GM18517 (cell line): Measurements from ENCODE around the gene JOSD2.

ENCODE experiments used
- ATAC-seq: cut with Tn5 transposase; IDR thresholded peaks from one replicate; pipeline ENCODE4 v1.9.1; 2021; ENCODE audit warnings: mild to moderate bottlenecking, moderate library complexity; ENCODE audit not compliant: unreplicated experiment

Gene JOSD2

DNA sequence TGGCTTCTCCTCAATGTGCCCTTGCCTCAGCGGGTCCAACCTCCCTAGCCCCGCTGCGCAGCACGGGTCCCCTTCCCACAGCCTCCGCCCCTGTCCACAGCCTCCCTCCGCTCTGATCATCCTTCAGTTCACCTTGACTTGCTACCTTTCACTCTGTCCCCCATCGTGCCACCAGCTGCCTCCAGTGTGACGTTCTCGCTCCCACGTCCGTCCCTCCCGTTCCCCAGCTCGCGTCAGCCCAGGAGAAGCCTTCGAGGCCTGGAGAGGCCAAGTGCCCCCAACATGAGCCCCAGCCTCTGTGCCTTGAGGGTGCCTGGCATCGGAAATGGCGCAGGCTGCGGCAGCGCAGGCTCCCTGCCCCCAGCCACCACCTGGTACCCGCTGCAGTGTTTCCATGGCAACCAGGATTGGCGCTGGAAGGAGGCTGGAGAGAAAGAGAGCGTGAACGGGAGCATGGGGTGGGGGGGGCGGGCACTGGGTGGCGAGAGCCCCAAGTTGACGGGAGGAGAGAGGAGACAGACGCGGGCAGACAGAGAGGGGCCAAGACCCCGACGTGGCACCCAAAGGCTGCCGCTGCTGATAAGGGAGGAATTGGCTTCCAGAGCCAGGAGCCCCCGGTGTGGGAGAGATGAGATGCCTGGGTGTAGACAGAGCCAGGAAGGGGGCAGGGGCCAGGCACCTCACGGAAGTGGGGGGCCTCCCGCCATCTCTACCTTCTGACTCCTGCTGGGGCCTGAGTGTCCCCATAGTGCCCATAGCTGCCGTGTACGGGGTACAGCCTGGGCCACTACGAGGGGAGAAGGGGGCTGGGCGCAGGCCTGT lies 3.6 kb upstream of the JOSD2 start:
- no peak for ATAC-seq

DNA sequence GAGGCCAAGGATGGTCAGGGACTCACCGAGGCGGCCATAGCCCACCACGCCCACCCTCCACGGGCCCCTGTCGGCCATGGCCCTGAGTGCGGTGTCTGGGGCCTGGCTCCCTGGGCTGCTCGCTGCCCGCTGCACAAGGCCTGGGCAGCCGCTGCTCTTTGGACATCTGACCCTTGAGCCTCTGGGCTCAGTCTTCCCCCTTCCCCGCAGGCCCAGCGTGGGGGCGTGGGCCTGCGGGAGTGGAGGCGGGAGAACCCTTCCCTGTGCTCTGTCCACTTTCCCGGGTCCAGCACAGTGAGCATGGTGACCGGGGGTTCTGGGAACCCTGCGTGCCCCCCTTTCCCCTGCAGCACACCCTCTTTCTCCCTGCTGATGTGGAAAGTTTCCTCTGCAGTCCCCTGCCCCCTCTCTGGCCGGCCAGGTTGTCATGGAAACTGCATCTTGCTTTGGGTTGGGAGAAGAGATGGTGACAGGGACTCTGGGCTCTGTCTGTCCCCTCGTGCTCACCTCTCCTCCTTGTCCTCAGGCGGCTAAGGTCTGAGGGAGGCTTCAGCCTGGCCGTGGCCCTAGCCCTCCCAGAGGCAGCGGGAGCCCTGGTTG lies 2.9 kb upstream of the JOSD2 start, which contains the start of gene ASPDH:
TSS of gene ASPDH (minus strand) at position 168 of the 600 bp plus-strand sequence. CDS start at position 78, 90 bp downstream.
- ATAC-seq = no peak

DNA sequence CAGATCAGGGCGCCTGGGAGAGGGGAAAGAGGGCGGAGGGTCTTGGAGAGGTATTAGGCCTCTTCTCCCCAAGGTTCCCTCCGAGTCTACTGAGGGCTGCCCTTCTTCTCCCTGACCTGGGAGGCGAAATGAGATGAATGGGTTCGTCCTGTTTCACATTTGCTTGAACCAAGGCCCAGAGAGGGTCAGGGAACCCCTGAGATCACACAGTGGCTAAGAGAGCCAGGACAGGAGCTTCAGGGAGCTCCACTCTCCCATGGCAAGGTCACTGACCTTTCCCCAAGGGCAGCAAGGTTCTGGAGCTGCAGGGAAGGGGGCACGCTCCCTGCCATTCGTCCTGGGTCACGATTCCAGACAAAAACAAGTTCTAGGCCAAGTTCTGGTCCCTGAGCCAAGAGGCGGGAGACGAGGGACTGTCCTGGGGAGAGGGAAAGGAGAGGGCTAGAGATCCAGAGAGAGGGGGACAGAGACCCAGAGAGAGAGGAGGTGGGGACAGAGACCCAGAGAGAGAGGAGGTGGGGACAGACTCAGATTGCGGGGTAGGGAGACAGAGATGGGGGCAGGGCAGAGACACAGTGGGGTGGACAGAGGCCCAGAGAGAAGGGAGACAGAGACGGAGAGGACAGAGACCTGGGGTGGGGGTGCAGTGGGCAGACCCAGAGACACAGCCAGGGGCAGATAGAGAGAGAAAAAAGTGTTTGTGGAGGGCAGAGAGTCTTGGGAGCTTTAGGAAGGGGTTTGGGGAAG lies 2.2 kb upstream of the JOSD2 start:
- no peak for ATAC-seq

DNA sequence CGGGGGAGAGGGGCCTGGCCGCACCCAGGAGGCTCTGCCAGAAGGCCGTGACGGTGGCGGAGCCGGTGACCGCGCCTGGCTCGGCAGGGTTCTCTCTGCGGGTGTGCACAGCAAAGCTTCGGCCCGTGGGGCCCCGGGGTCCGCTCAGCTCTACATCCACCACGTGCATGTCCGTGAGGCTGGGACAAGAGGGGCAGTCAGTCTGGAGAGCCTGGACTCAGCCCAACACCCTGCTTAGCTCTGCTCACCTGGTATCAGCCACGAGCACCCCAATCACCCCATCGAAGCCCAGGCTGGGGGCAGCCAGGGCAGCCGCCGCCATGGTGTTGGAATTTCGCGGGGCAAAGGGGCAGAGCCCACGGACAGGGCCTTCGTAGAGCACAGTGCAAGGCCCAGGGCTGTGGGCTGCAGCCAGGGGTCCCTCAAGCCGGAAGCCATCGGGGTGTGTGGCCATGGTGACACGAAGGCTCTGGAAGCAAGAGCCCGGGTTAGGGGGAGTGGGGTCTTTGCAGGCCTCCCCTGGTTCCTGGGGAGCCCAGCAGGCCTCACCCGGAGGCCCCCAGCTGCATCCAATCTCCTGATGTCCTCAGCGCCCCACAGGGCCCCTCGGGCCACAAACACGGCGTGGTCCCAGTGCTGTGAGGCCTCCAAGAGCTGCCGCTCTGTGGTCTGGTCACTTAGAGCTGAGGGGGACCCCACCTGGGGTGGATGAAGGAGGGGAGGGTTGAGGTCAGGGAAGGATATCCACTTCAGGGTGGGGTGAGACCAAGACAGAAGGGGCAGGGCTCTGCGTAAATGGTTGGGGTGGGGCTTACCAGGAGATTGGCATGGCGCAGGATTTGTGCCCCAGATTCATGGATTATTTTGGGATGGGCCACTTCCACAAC lies 1.4 kb upstream of the JOSD2 start:
- ATAC-seq = no peak

DNA sequence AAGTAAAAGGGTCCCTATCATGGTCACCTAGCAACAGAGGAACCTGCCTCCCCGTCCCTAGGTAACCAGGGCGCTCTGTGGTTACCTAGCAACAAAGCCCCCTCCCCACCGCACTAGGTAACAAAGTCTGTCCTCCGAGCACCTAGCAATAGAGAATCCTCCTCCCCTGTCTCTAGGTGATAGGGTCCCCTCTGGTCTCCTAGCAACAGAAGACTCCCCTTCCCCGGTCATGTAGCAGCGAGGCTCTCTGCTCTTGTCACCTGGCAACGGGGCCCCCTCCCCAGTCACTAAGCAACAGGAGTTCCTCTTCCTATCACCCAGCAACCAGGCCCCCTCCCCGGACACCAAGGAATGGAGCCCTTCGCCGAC lies 307 bp downstream of the JOSD2 start:
- ATAC-seq = no peak

DNA sequence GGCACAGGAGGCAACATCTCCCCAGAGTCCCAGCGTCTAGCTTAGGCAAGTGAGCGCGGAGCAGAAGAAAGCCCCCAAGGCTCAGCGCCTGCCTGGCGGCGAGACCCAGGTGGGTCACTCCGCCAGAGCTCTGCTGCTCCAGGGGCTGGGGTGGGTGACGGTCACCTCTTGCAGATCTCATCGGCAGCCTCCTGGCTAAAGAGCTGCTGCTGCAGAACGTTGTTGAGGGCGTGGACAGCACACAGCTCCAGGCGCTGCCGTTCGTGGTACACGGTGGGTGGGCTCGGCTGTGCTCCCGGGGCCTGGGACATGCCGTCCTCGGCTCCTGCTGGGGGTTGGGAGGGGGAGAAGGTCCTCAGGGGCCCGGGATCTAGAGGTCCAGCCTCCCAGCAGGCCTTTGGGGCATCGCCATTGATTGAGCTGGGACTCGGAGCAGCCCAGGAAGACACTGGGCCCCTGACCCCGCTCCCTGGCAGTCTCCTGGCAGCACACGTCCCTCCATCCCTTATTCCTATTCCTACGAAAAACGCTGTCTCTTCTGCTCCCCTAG lies 795 bp downstream of the JOSD2 start:
- ATAC-seq = no peak

DNA sequence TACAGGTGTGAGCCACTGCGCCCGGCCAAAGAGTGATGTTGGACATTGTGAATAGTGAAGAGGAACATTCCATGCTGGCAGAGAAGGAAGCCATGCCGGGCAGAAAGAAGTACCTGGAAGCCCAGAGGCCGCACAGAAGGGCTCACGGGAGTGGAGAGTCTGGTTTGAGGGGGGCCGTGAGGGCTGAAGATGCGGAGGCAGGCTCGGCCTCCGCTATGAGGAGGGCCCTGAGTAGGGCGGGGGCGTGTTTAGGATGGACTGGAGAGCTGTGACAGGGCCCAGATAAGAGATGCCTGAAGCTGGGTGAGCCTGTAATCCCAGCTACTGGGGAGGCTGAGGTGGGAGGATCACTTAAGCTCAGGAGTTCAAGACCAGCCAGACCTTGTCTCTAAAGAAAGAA lies 1.6 kb downstream of the JOSD2 start:
- no peak for ATAC-seq

DNA sequence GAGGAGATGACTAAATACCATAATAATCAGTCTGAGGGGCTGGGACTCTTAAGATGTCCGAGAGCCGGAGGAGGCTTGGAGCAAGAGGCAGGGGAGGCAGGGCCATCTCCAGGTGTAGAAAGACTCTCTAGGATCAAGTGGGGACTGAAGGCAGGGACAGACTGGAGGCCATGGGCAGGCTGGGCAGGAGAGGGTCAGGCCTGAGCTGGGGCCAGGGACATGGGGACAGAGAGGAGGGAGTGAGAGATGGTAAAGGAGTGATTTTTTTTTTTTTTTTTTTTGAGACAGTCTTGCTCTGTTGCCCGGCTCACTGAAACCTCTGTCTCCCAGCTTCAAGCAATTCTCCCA lies 2.2 kb downstream of the JOSD2 start:
- no peak for ATAC-seq

DNA sequence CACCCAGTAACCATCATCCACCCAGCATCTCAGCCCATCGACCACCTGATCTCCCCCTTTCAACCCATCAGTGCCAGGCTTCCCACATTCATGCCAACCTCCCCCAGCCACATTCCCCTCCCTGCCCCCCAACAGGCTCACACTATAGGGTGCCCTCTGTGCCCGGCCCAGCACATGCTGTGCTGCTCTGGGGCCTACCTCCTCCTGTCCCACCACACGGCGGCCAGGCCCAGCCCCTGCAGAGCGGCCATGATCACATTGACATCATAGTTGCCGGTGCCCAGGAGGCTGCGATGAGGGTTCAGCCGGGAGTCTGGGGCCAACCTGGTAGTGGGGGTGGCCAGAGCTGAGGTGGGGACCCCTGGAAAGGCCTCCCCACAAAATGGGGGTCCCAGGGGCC lies 3.6 kb downstream of the JOSD2 start:
- ATAC-seq = no peak

DNA sequence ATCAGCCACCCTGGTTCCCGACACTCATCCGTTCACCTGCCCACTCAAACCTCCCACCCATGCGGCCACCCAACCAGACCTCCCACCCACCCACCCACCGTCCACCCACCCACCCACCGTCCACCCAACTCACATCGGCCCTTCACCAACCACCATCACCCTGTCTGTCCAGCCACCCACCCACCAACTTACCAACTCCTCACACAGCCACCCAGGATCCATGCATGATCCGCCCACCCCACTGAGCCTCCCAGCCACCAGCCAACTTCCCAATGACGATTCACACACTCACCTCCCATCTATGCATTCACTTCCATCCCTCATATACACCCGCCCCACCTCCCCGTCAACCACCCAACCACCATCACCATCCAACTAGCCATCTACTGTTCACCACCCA lies 4.3 kb downstream of the JOSD2 start:
- ATAC-seq = no peak

DNA sequence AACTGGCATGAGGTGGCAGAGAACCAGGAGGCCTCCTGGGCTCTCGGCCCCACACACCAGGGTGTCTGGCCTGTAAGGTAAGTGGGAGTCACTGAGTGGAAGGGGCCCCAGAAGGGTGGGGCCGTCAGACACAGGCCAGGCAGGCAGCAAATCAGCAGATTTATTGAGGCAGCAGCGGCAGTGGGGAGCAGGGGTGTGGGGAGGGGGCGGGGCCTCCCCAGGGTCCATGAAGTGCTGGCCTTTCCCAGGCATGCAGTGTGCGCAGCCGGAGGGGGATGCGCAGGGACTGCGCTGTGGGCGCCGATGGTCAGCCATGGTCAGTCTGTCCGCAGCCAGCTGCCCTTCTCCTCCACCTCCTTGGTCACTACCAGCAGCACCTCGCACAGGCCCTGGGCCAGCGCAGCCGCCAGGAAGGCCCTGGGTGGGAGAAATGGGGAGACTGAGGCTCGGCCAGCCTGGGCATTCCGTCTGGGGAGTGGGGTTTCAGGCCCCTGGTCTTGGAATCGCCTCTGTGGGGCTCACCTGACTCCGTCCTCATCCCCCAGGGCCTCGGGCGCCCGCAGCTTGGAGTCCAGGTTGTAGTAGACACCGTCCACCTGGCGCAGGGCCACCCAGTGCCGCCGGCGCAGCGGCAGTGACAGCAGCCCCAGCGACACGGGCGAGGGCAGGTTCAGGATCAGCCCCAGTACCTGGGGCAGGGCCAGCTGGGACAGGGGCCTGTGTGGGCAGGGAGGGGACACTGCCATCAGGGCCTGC lies 5.0 kb downstream of the JOSD2 start:
- ATAC-seq = no peak

DNA sequence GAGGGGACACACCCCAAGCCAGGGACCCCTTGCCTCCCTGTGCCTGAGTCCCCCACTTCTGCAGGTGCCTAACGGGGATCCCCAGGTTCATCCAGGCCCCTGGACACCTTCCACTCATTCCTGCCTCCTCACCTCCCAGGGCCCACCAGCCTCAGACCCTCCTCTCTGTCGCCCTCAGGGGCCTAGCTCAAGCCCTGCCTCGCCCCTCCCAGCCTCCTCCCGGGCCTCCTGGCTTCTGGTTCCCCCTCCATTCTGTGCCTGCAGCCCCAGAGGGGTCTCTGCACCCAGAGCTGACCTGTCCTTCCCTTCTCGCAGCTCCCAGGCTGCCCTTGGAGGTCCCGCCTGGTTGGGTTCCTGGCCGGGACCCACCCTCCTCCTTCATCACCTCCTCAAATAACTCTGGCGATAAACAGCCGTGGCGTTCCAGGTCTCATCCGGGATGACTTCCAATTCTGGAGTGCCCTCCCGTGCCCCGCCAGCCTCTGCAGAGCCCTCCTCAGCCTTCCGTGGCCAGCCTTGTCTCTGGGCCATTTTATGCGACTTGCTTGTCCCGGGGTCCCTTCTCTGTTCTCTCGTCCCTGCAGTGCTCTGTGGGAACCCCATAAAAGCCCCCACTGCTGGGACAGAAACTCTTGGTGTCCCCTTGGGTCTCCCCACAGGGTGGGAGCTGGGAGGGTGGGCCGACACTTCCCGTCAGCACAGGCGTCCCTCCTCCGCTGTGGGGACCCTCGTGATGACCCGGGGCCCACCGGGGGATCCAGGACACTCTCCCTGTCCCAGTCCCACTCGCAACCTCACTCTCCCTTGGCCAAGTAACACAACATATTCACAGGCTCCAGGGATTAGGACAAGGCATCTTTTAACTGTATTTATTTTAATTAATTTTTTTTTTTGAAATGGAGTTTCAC lies 9.2 kb downstream of the JOSD2 start:
- no peak for ATAC-seq

DNA sequence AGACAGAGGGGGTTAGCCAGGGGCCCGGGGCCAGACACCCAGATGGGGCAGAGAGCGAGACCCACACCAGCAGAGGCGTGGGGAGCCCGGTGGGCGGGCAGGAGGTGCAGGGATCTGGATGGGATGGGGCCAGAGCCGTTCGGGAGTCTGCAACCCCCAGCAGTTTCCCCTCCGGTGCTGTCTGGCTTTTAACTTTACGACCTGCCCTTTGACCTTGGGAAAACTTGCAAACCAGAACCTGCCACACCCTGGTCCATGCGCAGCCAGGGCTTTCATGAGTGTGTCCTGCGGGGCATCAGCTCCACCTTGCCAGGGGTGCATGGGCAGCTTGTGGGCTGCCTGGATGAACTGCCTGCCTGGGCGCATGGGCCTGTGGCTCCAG lies 9.8 kb downstream of the JOSD2 start:
- ATAC-seq = no peak

DNA sequence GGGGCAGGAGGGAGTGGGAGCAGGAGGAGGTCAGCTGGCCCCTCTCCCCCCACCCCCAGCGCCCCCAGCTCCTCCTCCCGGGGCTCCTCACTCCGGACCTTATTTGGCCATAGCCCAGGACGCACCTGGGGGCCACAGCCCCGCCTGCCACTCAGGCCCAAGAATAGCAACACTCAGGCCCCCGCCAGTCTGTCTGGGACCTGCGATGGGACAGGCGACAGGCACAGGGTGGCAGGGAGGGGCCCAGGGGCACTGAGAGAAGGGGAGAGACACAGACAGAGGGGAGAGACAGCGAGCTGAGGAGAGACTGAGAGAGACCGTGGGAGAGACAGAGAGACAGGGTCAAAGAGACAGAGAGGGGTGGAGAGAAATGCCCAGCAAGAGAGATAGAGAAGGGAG lies 10.2 kb downstream of the JOSD2 start:
- ATAC-seq = no peak

DNA sequence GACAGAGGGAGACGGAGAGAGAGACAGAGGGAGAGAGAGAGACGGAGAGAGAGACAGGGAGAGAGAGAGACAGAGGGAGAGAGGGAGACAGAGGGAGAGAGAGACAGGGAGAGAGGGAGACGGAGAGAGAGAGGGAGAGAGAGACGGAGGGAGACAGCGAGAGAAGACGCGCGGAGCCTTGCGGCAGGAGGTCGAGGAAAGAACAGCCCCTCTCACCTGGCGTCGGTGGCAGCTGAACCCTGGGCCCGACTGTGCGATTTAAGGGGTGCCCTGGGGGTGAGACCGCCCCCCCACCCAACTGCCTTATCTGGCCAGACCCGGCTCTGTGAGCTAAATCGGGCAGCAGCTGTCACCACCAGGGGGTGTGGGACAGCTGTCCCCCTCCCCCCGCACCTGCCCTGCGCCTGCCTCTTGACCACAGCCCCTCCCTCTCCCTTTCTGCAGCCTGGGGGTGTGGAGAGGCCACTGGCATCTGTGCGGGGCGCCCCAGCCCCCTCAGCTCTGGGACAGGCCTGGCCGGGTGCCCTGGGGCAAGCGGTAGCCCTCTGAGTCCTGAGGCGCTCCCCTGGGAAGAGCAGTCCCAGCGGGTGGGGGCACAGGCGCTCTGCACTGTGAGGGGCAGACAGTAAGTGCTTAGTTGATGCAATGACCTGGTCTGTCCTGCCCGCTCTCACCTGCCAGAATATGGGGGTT lies 10.8 kb downstream of the JOSD2 start:
- no peak for ATAC-seq

DNA sequence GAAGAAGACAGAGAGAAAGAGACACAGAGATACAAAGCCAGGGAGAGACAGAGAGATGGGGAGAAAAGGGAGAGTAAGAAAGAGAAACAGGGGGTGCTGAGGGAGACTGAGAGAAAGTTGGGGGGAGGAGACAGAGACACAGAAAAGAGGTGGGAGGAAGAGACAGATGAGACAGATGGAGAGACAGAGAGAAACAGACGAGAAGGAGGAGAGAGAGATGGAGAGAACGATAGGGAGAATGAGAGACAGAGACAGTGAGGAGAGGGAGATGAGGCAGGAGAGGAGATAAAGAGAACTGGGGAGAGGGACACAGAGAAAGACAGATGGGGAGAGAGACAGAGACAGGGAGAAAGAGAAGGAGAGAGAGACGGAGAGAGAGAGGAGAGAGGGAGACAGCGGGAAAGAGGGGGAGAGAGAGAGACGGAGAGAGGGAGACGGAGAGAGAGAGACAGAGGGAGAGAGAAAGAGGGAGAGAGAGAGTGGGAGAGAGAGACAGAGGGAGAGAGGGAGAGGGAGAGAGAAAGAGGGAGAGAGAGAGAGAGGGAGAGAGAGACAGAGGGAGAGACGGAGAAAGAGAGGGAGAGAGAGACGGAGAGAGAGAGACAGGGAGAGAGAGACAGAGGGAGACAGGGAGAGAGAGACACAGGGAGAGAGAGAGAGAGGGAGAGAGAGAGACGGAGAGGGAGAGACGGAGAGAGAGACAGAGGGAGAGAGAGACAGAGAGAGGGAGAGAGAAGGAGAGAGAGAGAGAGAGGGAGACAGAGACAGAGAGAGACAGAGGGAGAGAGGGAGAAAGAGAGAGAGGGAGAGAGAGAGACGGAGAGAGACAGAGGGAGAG lies 12.6 kb downstream of the JOSD2 start:
- ATAC-seq = no peak

DNA sequence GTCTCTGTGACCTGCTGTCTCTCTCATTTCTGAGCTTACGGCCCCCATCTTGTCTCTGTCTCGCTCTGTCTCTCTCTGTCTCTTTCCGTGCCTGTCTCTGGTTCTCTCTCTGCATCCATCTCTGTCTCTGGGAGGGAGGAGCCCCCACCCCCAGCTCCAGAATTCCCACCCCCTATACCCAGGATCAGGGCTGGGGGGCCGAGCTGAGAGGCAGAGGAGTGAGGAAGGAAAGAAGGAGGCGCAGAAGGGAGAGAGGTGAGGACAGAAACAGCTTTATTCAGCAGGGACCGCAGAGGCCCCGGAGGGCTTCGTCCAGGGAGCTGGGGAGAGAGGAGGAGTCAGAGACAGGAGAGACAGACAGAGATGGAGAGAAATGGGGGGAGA lies 14.0 kb downstream of the JOSD2 start:
- ATAC-seq = no peak
